Measurements from ENCODE around the gene ZKSCAN4. TPM values are rescaled to one million over a fixed set of nuclear protein-coding genes. Genes with fewer than 3 reads are reported as not detected.

The ZKSCAN4 gene
- total and polyA plus RNA-seq, 2 of the 8 experiments (the other 6 are each of a cell fraction or from before 2014, with no cell fraction given), result 2.2 to 6.6 TPM

Other genes with a start within 250 kb of the ZKSCAN4 start
- gene ZNF165, start 171.7 kb downstream of the ZKSCAN4 start, total RNA-seq (2021; fragmentation: NEBNext Ultra II Directional; extraction: Animal tissue kit (Norgen Biotek cat#: 25700)), result 9.3 and 10.2 TPM in 2 replicates
- 0.71 and 1.2 TPM in 2 replicates for gene ZNF165, start 171.7 kb downstream of the ZKSCAN4 start, polyA plus RNA-seq (2011; rRNA removed)
- gene ZSCAN16, start 127.7 kb downstream of the ZKSCAN4 start, total RNA-seq (2021; fragmentation: NEBNext Ultra II Directional; extraction: Animal tissue kit (Norgen Biotek cat#: 25700)), result 7.4 and 9.4 TPM in 2 replicates
- gene ZSCAN16, start 127.7 kb downstream of the ZKSCAN4 start, polyA plus RNA-seq (2011; rRNA removed), result 1.9 and 3.6 TPM in 2 replicates
- 23.3 and 24.1 TPM in 2 replicates for gene ZKSCAN8, start 110.4 kb downstream of the ZKSCAN4 start, total RNA-seq (2021; fragmentation: NEBNext Ultra II Directional; extraction: Animal tissue kit (Norgen Biotek cat#: 25700))
- gene ZKSCAN8, start 110.4 kb downstream of the ZKSCAN4 start, polyA plus RNA-seq (2011; rRNA removed), result 8.6 and 10.7 TPM in 2 replicates
- gene ZSCAN9, start 27.0 kb downstream of the ZKSCAN4 start, total RNA-seq (2021; fragmentation: NEBNext Ultra II Directional; extraction: Animal tissue kit (Norgen Biotek cat#: 25700)), result 13.1 and 13.6 TPM in 2 replicates
- gene ZSCAN9, start 27.0 kb downstream of the ZKSCAN4 start, polyA plus RNA-seq (2011; rRNA removed), result 7.0 and 10.8 TPM in 2 replicates
- not detected in 2 replicates for gene NKAPL, start 7.0 kb upstream of the ZKSCAN4 start, total RNA-seq (2021; fragmentation: NEBNext Ultra II Directional; extraction: Animal tissue kit (Norgen Biotek cat#: 25700))
- gene NKAPL, start 7.0 kb upstream of the ZKSCAN4 start, polyA plus RNA-seq (2011; rRNA removed), result 0.05 and 0.08 TPM in 2 replicates
- 8.2 and 8.5 TPM in 2 replicates for gene ZSCAN26, start 14.9 kb upstream of the ZKSCAN4 start, total RNA-seq (2021; fragmentation: NEBNext Ultra II Directional; extraction: Animal tissue kit (Norgen Biotek cat#: 25700))
- 3.8 and 7.0 TPM in 2 replicates for gene ZSCAN26, start 14.9 kb upstream of the ZKSCAN4 start, polyA plus RNA-seq (2011; rRNA removed)
- 7.6 and 9.2 TPM in 2 replicates for gene PGBD1, start 29.3 kb upstream of the ZKSCAN4 start, total RNA-seq (2021; fragmentation: NEBNext Ultra II Directional; extraction: Animal tissue kit (Norgen Biotek cat#: 25700))
- gene PGBD1, start 29.3 kb upstream of the ZKSCAN4 start, polyA plus RNA-seq (2011; rRNA removed), result 2.3 and 2.5 TPM in 2 replicates
- 7.0 and 8.8 TPM in 2 replicates for gene ZSCAN31, start 83.9 kb upstream of the ZKSCAN4 start, total RNA-seq (2021; fragmentation: NEBNext Ultra II Directional; extraction: Animal tissue kit (Norgen Biotek cat#: 25700))
- 1.2 and 1.9 TPM in 2 replicates for gene ZSCAN31, start 83.9 kb upstream of the ZKSCAN4 start, polyA plus RNA-seq (2011; rRNA removed)
- gene ZKSCAN3, start 97.7 kb upstream of the ZKSCAN4 start, total RNA-seq (2021; fragmentation: NEBNext Ultra II Directional; extraction: Animal tissue kit (Norgen Biotek cat#: 25700)), result 9.2 and 9.8 TPM in 2 replicates
- 2.7 TPM in 2 replicates for gene ZKSCAN3, start 97.7 kb upstream of the ZKSCAN4 start, polyA plus RNA-seq (2011; rRNA removed)
- 8.6 and 9.6 TPM in 2 replicates for gene ZSCAN12, start 147.5 kb upstream of the ZKSCAN4 start, total RNA-seq (2021; fragmentation: NEBNext Ultra II Directional; extraction: Animal tissue kit (Norgen Biotek cat#: 25700))
- 2.0 and 2.2 TPM in 2 replicates for gene ZSCAN12, start 147.5 kb upstream of the ZKSCAN4 start, polyA plus RNA-seq (2011; rRNA removed)
- 4.2 and 5.3 TPM in 2 replicates for gene ZSCAN23, start 191.2 kb upstream of the ZKSCAN4 start, total RNA-seq (2021; fragmentation: NEBNext Ultra II Directional; extraction: Animal tissue kit (Norgen Biotek cat#: 25700))
- gene ZSCAN23, start 191.2 kb upstream of the ZKSCAN4 start, polyA plus RNA-seq (2011; rRNA removed), result 0.61 and 0.74 TPM in 2 replicates